HG02798 (cell line): Measurements from ENCODE around the gene MLXIP.

ENCODE experiments used
- ATAC-seq: cut with Tn5 transposase; IDR thresholded peaks from one replicate; pipeline ENCODE4 v1.9.1; 2021; ENCODE audit warnings: mild to moderate bottlenecking; ENCODE audit not compliant: unreplicated experiment, poor library complexity

The MLXIP gene

DNA sequence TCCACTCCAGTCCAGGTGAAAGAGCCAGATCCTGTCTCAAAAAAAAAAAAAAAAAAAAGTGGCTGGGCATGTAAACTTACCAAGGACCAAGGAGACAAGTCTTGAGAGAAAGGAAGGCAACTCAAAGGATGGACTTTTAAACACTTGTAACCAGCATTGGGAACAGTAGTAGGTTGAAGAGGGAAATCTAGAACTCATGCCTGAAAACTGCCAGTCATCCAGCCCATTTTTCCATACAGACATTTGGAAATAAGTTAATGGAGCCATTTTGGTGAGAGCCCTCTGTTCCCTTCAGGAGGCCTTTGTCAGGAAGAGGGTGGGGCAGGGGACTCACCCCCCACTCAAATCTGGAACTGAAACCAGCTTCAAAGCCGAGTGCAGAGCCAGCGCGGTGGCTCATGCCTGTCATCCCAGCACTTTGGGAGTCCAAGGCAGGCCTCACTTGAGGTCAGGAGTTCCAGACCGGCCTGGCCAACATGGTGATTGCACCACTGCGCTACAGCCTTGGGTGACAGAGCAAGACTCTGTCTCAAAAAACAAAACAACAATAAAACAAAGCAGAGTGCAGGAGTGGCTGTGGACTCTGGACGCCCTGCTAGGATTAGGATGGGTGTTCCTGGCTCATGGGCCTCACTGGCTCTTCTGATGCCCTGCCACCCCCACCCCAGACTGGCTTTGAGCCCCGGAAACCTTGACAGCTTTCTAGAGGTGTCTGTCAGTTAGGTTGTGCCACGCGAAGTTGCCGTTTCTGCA, 1.6 kb upstream of the MLXIP start:
- ATAC-seq: no peak

DNA sequence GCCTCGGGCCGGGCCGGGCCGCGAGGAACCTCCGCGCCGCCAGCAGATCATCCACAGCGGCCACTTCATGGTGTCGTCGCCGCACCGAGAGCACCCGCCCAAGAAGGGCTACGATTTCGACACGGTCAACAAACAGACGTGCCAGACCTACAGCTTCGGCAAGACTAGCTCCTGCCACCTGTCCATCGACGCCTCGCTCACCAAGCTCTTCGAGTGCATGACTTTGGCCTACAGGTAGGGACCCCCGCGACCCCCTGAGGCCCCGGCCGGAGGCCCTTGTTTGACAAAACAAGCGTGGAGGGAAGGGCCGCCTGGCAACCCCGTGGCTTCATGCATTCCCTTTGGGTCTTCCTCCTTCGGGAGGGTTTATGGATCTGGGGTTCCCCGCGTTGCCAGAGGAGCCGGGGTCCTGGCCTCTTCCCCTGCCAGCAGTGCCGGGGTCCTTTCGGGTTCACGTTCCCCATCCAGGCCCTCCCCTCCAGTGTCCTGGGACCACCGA, 526 bp downstream of the MLXIP start:
- no peak for ATAC-seq

DNA sequence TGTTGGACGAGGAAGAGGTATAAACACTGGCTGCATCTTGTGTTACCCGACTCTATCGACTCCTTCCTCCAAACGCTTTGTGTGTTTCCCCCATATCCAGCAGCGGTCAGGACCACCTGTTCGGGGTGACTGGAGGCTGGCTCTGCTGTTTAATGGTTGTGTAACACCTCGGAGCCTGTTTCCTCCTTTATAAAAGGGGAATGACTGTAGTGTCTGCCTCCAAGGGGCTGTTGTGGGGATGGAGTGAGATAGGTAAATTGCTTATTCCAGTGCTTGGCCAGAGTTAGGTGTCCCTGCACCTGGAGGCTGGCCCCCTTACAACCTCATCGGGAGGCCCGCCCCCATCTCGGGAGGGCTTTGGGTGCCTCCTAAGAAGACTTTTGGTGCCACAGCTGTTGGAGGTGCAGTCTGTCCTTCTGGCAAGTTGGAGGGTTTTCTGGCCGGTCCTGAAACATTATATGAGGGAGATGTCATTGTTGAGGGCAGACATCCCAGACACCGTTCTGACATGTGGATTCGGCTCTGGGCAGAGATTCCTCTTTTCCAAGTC, 1.1 kb downstream of the MLXIP start:
- no peak for ATAC-seq

DNA sequence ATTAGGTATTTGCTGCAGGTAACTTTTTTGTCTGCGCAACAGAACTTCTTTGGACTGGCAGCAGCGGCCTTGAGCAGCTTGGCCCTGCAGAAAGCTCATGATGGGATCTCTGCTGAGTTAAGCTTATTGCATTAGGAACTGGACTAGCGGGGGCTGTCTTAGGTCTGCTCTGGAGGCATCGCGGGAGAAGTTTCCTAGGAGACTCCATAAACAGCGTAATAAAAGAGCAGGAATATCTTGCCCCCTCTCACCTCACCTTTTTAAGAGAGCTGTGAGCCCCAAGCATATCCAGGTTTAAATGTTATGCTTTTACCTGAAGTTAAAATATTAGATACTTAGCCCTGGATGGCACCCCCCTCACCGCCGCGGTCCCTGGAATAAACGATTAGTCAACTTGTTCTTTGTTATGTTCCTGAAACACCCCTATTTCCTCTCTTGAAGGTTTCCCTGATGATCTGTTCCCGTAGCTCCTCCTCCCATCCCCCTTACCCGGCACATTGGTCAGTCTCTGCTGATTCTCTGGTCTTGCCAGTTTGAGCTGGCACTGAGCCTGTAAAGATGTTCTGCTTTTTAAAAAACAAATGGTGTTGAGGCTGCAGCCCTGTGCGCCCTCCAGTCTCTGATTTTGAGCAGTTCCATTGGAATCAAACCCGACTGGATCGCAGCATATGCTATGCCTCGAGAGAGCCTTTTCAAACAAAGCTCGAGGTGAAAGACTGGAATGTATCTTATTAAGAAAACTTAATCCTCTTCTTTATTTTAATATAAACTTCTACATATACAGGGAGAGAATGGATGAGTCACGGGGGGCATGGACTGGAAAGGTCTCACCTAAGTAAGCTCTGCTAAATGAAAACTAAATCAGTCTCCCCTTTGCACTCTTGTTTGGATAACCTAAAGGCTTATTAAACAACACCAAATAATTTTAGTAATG, 1.9 kb downstream of the MLXIP start:
- no peak for ATAC-seq

DNA sequence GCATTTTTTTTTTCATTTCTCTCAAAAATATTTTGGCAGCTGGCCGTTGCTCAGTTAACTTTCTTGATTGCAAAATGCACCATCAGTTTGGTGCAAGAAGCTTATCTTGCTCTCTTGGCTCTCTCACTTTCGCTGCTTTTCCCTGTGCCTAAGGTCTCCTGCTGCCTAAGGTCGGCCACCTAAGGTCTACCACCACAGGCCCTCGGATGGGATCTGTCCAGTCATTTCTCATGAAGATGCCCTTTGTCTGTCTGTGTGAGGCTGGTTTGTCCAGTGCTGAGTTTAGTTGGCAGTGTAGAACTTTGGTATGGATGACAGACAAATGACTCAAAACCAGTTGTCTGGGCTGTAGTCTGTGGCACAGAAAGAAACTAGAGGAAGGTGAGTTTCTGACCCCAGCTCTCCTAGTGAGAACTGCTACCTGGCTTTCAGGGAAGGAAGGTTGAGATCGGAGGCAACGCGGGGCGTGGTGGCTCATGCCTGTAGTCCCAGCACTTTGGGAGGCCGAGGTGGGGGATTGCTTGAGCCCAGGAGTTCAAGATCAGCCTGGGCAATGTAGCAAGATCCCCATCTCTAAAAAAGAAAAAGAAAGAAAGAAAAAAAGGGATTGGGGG, 2.6 kb downstream of the MLXIP start:
- ATAC-seq: no peak

DNA sequence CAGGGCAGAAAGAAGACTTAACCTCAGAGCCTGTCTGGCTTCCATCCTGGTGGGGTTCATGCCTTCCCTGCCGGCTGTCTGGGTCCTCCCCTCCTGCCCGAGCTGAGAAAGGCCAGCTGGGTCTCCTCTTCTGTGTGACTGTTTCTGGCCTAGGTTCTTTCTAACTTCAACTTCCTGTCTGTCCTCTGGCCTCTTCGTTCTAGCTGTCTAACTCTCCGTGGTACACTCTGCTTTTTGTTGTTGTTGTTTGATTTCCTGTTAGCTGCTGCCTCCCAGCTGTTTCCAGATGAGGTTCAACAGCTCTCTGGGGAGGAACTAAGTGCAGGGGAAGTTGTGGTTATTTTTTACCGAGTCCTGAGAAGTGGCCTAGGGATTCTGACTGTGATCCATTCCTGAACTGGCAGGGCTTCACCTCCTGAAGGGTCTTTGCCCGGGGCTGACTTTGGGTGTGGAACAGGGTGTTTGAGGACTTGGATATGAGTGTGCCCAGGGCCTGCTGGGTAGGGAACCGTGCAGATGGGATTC, 3.2 kb downstream of the MLXIP start:
- ATAC-seq: no peak

DNA sequence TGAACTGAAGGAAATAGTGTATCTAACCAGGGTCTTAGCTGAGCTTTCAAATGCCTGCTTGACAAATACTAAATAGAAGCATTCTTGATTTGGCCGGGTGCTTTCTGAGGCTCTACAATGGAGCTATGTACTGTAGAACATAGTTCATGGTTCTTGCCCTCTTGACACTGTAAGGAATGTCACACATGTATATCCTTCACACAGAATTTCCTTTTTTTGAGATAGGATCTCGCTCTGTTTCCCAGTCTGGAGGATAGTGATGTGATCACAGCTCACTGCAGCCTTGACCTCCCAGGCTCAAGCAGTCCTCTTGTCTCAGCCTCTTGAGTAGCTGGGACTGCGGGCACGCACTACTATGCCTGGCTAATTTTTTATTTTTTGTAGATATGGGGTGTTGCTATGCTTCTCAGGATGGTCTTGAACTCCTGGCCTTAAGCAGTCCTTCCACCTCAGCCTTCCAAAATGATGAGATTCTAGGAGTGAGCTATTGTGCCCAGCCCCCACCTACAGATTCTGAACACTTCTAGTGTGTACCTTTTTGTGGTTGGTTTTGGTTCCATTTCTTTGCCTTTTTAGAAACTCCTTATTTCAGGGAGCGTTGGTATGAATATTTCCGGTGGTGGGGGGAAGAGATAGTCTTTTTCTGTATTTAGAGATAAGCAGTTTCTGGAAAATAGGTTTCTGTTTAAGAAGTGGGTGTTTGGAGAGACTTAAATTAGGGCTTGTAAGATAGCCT, 4.2 kb downstream of the MLXIP start:
- no peak for ATAC-seq

DNA sequence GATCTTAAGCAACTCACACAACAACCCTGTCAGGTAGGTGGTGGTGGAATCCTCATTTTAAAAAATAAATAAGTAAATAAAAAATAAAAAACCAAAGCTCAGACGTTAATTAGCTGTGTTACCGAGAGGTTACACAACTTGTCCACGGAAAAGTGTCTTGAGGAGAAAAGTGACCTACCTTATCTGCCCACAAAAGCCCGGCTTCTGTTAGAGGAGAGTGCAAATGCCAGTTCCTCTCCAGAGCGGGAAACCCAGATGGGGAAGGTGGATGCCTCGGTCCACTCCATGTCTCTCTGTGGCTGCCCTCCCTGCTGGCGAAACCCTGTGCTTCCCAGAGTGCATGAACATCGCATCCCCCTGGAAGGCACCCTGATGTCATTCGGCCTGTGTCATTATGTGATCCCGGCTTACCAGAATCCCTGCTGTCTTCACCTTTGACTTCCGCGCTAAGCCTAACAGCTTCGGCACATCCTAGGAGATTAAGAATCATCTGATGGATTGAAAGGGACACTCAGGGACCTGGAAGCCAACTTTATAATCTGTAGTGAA, 6.4 kb downstream of the MLXIP start:
- ATAC-seq: no peak

DNA sequence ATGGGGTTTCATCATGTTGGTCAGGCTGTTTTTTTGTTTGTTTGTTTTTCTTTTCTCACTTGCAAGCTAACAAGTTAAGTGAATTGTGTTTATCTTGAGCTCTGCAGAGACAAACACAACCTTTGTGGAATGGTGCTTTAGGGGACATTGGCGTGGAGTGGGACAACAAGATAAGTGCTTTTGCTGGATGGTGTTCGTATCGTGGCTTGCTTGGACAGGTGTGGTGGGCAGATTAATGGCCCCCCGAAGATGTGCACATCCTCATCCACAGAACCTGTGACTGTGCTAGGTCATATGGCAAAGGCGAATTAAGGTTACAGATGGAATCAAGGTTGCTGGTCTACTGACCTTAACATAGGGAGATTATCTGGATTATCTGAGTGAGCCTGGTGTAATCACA, 7.0 kb downstream of the MLXIP start:
- no peak for ATAC-seq

DNA sequence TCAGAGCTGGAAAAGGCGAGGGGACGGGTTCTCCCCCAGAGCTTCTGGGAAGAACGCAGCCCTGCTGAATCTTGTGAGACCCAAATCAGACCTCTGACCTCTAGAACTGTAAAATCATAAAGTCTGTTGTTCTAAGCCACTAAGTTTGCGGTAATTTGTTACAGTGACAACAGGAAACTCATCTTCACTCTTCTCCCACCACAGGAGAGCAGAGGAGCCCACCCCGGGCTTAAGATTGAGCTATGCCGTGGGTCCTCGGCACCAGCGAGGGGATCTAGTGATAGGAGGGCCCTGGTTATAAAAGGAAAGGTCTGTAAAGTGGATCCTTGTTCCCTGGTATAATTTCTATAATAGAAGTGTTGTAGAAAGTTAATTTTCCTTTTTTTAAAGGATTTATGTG, 7.6 kb downstream of the MLXIP start:
- ATAC-seq: no peak

DNA sequence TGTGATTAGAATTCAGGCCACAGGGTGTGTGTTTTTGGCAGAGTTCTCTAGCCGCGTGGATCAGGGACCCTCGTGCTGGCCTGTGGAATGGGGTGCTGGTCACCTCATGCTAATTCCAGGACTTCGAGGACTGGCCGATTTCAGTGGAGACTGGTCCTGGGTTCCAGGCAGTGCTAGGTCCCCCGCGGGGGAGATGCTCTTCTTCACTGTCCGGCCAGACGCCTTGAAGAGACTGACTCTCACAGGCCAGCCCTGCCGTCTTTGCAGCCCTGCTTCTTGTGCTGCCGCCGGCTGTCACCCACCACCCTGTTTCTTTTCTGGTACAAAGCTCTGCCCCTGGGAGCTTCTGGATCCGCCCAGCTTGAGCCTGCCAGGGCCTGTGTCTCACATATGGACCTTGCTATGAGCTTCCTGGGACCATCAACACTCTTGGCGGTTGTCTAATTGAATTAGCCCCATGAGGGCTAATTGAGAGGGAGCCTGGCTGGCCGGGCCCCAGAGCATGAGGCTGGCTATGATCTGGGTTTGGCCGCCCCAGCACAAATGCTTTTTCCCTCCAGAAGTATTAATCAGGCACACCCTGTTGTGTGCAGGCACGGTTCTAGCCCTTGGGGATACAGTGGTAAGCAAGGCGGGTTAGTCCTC, 8.2 kb downstream of the MLXIP start:
- no peak for ATAC-seq

DNA sequence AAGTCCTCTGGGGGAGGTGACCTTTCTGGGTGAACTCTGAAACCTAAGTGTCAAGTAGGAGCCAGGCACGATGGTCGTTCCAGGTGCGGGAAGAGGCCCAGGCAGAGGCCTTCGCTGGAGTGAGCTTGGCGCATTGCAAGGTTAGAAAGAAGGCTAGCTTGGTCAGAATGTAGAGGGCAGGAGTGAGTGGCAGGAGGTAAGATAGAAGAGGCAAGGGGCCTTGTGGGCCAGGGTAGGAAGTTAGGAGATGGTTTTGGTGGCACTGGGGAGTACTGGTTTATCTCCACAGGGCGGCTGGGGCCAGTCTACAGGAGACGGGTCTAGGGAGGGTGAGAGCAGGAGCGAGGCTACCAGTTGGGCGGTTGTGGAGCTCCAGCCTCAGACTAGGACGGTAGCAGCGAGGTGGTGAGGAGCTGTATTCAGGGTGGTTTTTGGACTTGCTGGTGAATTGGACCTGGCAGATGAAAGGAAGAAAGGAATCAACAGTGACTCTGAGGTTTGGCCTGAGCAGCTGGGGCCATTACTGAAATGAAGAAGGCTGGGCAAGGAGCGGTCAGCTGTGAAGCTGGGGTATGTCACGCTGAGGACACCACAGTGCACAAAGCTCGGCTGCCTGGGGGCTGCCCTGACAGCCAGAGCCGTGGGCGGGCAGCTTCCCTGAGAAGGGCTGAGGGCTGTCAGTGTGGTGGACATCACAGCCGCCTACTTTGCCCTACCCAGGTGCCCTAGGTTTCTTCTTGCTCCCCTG, 9.0 kb downstream of the MLXIP start:
- ATAC-seq: no peak

DNA sequence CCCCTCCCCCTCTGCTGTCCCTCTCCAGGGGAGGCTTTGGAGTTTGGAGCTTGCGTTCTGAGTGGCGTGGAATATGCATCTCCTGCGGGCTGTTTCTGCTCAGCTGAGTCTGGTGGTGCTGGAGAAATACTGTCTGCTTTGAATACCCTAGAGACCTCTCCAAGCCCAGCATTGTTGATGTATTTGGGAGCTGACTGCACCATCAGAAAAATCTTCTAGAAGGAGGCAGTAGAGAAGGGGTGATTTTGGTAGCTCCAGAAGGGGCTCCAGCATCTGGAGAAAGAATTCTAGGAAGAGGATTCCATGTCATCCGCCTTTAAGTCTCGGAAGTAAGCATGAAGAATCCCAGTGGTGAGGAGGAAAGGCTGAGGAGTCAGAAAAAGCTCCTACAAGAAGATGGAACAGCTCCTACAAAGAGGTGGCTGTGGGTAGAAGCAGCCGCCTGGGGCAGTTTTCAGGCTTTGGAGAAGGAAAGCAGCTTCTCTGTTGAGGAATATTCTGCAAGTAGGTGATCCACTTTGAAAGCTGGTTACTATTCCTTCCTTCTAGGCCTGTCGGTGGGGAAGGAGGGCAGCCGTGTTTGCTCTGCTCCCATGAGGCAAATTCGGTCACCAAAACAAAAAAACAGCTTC, 9.7 kb downstream of the MLXIP start:
- no peak for ATAC-seq

DNA sequence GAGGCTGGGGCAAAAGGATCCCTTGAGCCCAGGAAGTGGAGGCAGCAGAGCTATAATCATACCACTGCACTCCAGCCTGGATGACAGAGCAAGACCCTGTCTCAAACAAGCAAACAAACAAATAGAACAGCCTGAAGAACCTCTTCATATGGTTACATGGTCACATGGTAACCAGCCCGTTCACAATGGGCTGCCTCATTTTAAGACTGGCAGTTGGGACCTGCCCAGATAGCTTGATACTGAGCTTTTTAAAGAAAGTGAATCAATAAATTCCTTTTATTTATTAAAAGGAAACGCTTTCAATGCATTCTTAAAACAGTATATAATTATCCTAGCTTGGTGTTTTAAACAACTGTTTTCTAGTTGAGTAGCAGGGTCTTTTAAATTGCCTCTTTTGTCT, 10.5 kb downstream of the MLXIP start:
- ATAC-seq: no peak

DNA sequence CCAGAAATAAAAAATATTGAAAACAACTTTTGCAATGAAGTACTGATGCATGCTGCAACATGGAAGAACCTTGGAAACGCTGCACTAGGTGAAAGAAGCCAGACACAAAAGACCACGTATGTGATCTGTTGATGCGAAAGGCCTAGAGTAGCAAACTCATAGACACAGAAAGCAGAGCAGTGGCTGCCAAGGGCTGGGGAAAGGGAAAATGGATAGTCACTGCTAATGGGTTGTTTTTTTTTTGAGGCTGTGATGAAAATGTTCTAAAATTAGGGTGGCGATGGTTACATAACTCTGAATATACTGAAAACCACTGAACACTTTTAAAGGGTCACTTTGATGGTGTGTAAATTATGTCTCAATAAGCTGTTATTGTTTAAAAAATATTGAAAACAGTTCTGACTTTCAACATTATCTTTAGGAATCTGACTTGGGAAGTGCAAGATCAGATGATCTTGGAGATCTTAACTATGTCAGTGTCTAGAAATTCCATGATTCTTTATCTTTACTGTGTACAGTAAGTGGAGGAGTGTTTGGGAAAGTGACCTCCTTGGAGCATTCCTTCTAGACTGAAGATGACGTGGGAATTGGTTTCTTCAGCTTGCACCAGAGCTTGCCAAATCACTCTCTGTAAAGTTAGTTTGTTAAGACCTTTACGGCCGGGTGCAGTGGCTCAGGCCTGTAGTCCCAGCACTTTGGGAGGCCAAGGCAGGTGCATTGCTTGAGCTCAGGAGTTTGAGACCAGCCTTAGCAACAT, 12.4 kb downstream of the MLXIP start:
- no peak for ATAC-seq

DNA sequence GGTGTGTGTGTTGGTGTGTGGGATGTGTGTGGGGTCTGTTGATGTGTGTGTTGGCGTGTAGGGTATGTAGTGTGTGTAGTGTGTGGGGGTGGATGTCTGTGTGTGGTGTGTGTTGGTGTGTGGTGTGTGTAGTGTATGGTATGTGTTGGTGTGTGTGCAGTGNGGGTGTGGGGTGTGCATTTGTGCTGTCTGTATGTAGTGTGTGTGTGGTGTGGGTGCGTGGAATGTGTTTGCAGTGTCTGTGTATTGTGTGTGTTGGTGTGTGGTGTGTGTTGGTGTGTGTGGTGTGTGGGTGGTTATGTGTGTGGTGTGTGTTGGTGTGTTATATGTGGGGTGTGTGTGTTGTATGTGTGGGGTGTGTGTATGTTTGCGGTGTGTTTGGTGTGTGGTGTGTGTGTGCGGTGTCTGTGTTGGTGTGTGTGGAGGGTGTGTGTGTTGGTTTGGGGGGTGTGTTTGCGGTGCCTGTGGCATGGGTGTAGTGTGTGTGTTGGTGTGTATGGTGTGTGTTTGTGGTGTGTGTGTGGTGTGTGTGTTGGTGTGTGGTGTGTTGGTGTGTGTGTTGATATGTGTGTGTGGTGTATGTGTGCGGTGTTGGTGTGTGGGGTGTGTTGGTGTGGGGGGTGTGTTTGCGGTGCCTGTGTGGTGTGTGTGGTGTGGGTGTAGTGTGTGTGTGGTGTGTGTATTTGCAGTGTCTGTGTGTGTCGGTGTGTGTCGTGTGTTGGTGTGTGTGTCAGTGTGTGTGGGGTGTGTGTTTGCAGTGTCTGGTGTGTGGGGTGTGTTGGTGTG, 14.7 kb downstream of the MLXIP start:
- ATAC-seq: no peak
